MM.1S (cell line): ENCODE measurements around the gene CHMP2A.

Experiments used
- DNase-seq: peaks from one replicate; pipeline ENCODE4 v3.0.0-alpha.2; 2015
- H2AFZ ChIP-seq: fragments of 300-600 bp; sonication (generic); 2 replicates; pipeline ENCODE4 v1.6.0; 2016; ENCODE audit warnings: antibody characterized with exemption, low read length
- H3F3A ChIP-seq: fragments of 300-600 bp; sonication (generic); 2 replicates; pipeline ENCODE4 v1.6.1; 2016; ENCODE audit warnings: mild to moderate bottlenecking, antibody characterized with exemption, low read length, moderate library complexity, mixed read lengths; ENCODE audit not compliant: insufficient read depth
- H3K27ac ChIP-seq: fragments of 300-600 bp; sonication (generic); 2 replicates; pipeline ENCODE4 v1.5.1; 2016; ENCODE audit warnings: mild to moderate bottlenecking, low read length
- H3K27me3 ChIP-seq: fragments of 300-600 bp; sonication (generic); replicated peaks from 2 replicates; pipeline ENCODE4 v1.6.0; 2016; ENCODE audit warnings: low read length; ENCODE audit not compliant: insufficient read depth
- H3K36me3 ChIP-seq: fragments of 300-600 bp; sonication (generic); replicated peaks from 2 replicates; pipeline ENCODE4 v1.6.1; 2016; ENCODE audit warnings: mild to moderate bottlenecking, low read length, mixed read lengths; ENCODE audit not compliant: insufficient read depth
- H3K4me1 ChIP-seq: fragments of 300-600 bp; sonication (generic); 2 replicates; pipeline ENCODE4 v1.6.1; 2016; ENCODE audit warnings: low read length, mixed read lengths
- H3K4me2 ChIP-seq: fragments of 300-600 bp; sonication (generic); 2 replicates; pipeline ENCODE4 v1.6.0; 2016; ENCODE audit warnings: low read depth, low read length
- H3K4me3 ChIP-seq: fragments of 300-600 bp; sonication (generic); 2 replicates; pipeline ENCODE4 v1.5.1; 2016; ENCODE audit warnings: low read length, mixed read lengths
- H3K79me2 ChIP-seq: fragments of 300-600 bp; sonication (generic); 2 replicates; pipeline ENCODE4 v1.6.1; 2016; ENCODE audit warnings: mixed run types, low read length, mixed read lengths
- H3K9ac ChIP-seq: fragments of 300-600 bp; sonication (generic); 2 replicates; pipeline ENCODE4 v1.6.1; 2016; ENCODE audit warnings: low read length, mixed read lengths
- H3K9me2 ChIP-seq: fragments of 300-600 bp; sonication (generic); replicated peaks from 2 replicates; pipeline ENCODE4 v1.6.1; 2016; ENCODE audit warnings: mild to moderate bottlenecking, low read length, mixed read lengths; ENCODE audit not compliant: insufficient read depth
- H3K9me3 ChIP-seq: fragments of 300-600 bp; sonication (generic); replicated peaks from 2 replicates; pipeline ENCODE4 v1.6.1; 2016; ENCODE audit warnings: mild to moderate bottlenecking, low read length, mixed read lengths; ENCODE audit not compliant: insufficient read depth
- H4K20me1 ChIP-seq: fragments of 300-600 bp; sonication (generic); 2 replicates; pipeline ENCODE4 v1.6.1; 2016; ENCODE audit warnings: mild to moderate bottlenecking, low read length, moderate library complexity, mixed read lengths; ENCODE audit not compliant: insufficient read depth
- CTCF ChIP-seq: fragments of 300-600 bp; sonication (generic); IDR thresholded peaks from 2 replicates; pipeline ENCODE4 v1.5.1; 2016; ENCODE audit warnings: antibody characterized with exemption, low read length, mixed read lengths
- EZH2 ChIP-seq: fragments of 300-600 bp; sonication (generic); optimal IDR thresholded peaks from 2 replicates; pipeline ENCODE3; 2017; ENCODE audit warnings: low read depth, mild to moderate bottlenecking, antibody characterized with exemption, low read length, mixed read lengths
- EZH2phosphoT487 ChIP-seq: fragments of 300-600 bp; sonication (generic); IDR thresholded peaks from 2 replicates; pipeline ENCODE4 v1.6.1; 2018; ENCODE audit warnings: antibody characterized with exemption, low read length

Gene CHMP2A

GRCh38 chr19:58562122-58563033 lies 7.5 kb upstream of the CHMP2A start:
- no peak overlapping the region for H3K4me2 ChIP-seq
- H3K4me1 ChIP-seq = peaks cover 5% of the 10 kb centered on the region
- no peak overlapping the region for H2AFZ ChIP-seq

GRCh38 chr19:58561373-58562121 lies 6.6 kb upstream of the CHMP2A start:
- Histone ChIP-seq H3F3A (peaks cover 20% of the 10 kb centered on the region; the same call in 1 of the 2 replicates), H3K9ac (no peak overlapping the region), H3K4me1 (peaks cover 11% of the 10 kb centered on the region), H3K9me2 (no peaks in the 10 kb centered on the region), H3K4me3 (no peak overlapping the region), H3K27ac (no peak overlapping the region), H3K36me3 (no peaks in the 10 kb centered on the region), H4K20me1 (no peaks in the 10 kb centered on the region), H2AFZ (no peak overlapping the region), H3K4me2 (no peak overlapping the region), H3K79me2 (peaks cover 16% of the 10 kb centered on the region), H3K27me3 (no peaks in the 10 kb centered on the region), H3K9me3 (no peaks in the 10 kb centered on the region)
- no peak for TF ChIP-seq CTCF
- TF ChIP-seq EZH2phosphoT487 = no peak
- TF ChIP-seq EZH2 = no peak
- no peak for DNase-seq

More at GRCh38 chr19:58562122-58563033, 7.5 kb upstream of the CHMP2A start:
- peaks cover 20% of the 10 kb centered on the region; the same call in 1 of the 2 replicates for H3F3A ChIP-seq
- H3K27ac ChIP-seq = no peak overlapping the region
- H3K9me2 ChIP-seq = no peaks in the 10 kb centered on the region
- DNase-seq = no peak
- no peaks in the 10 kb centered on the region for H4K20me1 ChIP-seq
- no peaks in the 10 kb centered on the region for H3K9me3 ChIP-seq
- H3K36me3 ChIP-seq = no peaks in the 10 kb centered on the region
- peaks cover 8% of the 10 kb centered on the region for H3K79me2 ChIP-seq
- no peak overlapping the region for H3K9ac ChIP-seq
- H3K27me3 ChIP-seq = no peaks in the 10 kb centered on the region
- TF ChIP-seq CTCF = no peak
- TF ChIP-seq EZH2 = no peak
- TF ChIP-seq EZH2phosphoT487 = no peak
- H3K4me3 ChIP-seq = no peak overlapping the region

GRCh38 chr19:58560921-58561320 lies 6.0 kb upstream of the CHMP2A start:
- no peaks in the 10 kb centered on the region for H3K9me3 ChIP-seq
- no peak overlapping the region for H3K27ac ChIP-seq
- H3K9me2 ChIP-seq = no peaks in the 10 kb centered on the region
- H3K79me2 ChIP-seq = peaks cover 22% of the 10 kb centered on the region
- peaks cover 18% of the 10 kb centered on the region for H3K4me1 ChIP-seq
- H3K4me2 ChIP-seq = no peak overlapping the region
- H3K4me3 ChIP-seq = no peak overlapping the region
- H3K9ac ChIP-seq = no peak overlapping the region
- DNase-seq = no peak
- TF ChIP-seq EZH2phosphoT487 = no peak
- no peak for TF ChIP-seq CTCF
- TF ChIP-seq EZH2 = no peak
- no peaks in the 10 kb centered on the region for H3K36me3 ChIP-seq
- H2AFZ ChIP-seq = no peak overlapping the region
- H3F3A ChIP-seq = peaks cover 26% of the 10 kb centered on the region; the same call in 1 of the 2 replicates
- no peaks in the 10 kb centered on the region for H4K20me1 ChIP-seq
- no peaks in the 10 kb centered on the region for H3K27me3 ChIP-seq
